Neural cell (in vitro differentiated cells): Measurements from ENCODE around the gene SH3RF3.

Experiments used
- POLR2AphosphoS5 ChIP-seq: IDR thresholded peaks from 2 replicates; pipeline ENCODE4 v1.6.1; 2012
- REST ChIP-seq: IDR thresholded peaks from 2 replicates; pipeline ENCODE4 v1.6.1; 2012; ENCODE audit warnings: borderline replicate concordance

- TF ChIP-seq REST (no peak), POLR2AphosphoS5 (no peak)
These were observed 334.2 kb downstream of the SH3RF3 start for GRCh38 chr2:109463236-109463635.
